Gastroesophageal sphincter (tissue), 4 donors: ENCODE data around the gene PPP1R10. TPM values are rescaled to one million over a fixed set of nuclear protein-coding genes. Genes with fewer than 3 reads are reported as not detected.
"Not testable (repeated sequence)": the region's sequence is repeated elsewhere in the genome, so short reads cannot be mapped to it uniquely, and the experiment has no call there.

Source experiments
- ATAC-seq: fragments of 150-250 bp; one replicate; pipeline ENCODE4 v1.9.1; 2016; ENCODE audit warnings: mild to moderate bottlenecking, moderate library complexity
- H3K27ac ChIP-seq, 4 donors: fragments of 200-600 bp; sonication (generic) in 3 of 4; 1 replicate in 3 of 4; 2 replicates in 1 of 4; pipeline ENCODE4 v1.5.1; 2016 to 2019
- H3K27me3 ChIP-seq: fragments of 200-600 bp; sonication (generic); one replicate; pipeline ENCODE4 v1.5.1; 2019
- H3K36me3 ChIP-seq, 2 donors: fragments of 200-600 bp; sonication (generic); one replicate each; pipeline ENCODE4 v1.5.1; 2019; ENCODE audit warnings: control low read depth in 1 of 2
- H3K4me1 ChIP-seq, 3 donors: fragments of 200-600 bp; sonication (generic); 1 replicate in 2 of 3; 2 replicates in 1 of 3; pipeline ENCODE4 v1.5.1; 2016 to 2019; ENCODE audit warnings: control low read depth in 2 of 3
- H3K4me3 ChIP-seq, 2 donors: fragments of 200-600 bp; sonication (generic); one replicate each; pipeline ENCODE4 v1.5.1; 2019; ENCODE audit warnings: mild to moderate bottlenecking in 1 of 2, moderate library complexity in 1 of 2
- H3K9me3 ChIP-seq, 3 donors: fragments of 200-600 bp; sonication (generic); one replicate each; pipeline ENCODE4 v1.5.1; 2017 to 2019; ENCODE audit warnings: control low read depth in 2 of 3
- EP300 ChIP-seq: sonication (generic); formaldehyde crosslinking; IDR thresholded peaks from one replicate; pipeline ENCODE4 v1.6.1; 2017; ENCODE audit warnings: antibody characterized with exemption, mild to moderate bottlenecking
- POLR2A ChIP-seq, 2 donors: fragments of 450-650 bp; IDR thresholded peaks; one replicate each; pipeline ENCODE4 v1.6.1; 2017; ENCODE audit warnings: antibody characterized with exemption in 2 of 2, mild to moderate bottlenecking in 2 of 2, moderate library complexity in 1 of 2
- POLR2AphosphoS5 ChIP-seq: sonication (generic); formaldehyde crosslinking; IDR thresholded peaks from one replicate; pipeline ENCODE4 v1.6.1; 2017; ENCODE audit warnings: antibody characterized with exemption
- WGBS, 2 donors: methylation state at CpG; one replicate each; pipeline ENCODE4 v1.1.5; 2018; ENCODE audit warnings: low coverage in 1 of 2; 5-methylcytosine and 5-hydroxymethylcytosine counted together
- total RNA-seq, 4 donors: library from RNA; depleted of rRNA; stranded (reverse); fragments of >200 nt; gene quantifications; one replicate each; pipeline ENCODE4 v1.1.0, GENCODE V29; 2016
- TF ChIP-seq, protein P1 (sequence below), 4 experiments: fragments of 200-600 bp in 2 of 4; fragments of 450-650 bp in 2 of 4; sonication (generic) in 1 of 4; IDR thresholded peaks; one replicate each; pipeline ENCODE4 v1.5.1; 2017 to 2019; ENCODE audit warnings: antibody characterized with exemption in 4 of 4, mild to moderate bottlenecking in 2 of 4, moderate library complexity in 2 of 4

Gene PPP1R10
- total RNA-seq, 4 donors from 2014 or later = 26.7 to 50.4 (median 37.9) TPM

DNA sequence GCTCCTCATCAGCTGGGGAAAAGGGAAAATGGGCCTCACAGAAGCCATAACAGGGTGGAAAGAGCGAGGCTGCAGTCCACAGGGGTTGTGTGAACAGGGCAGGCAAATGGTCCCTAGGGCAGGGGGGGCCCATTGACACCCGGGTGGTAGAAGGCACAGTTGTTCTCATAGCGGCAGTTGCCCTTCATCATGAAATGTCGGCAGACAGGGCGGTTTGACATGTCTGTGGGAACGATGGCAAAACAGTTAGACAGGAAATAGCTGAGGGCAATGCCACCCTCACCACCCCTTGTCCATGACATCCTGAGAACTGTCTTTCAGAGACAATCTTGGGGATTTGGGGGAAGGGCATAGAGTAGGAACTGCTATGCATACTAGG lies 15.6 kb downstream of the PPP1R10 start:
- Histone ChIP-seq H3K9me3 (no peaks in the 10 kb centered on the region), H3K4me1 (peaks cover 0 to 12% (median 0%) of the 10 kb centered on the region in 3 donors), H3K4me3 (no peak overlapping the region), H3K27ac (no peak overlapping the region), H3K36me3 (peaks cover 10 to 68% of the 10 kb centered on the region in 2 donors), H3K27me3 (no peaks in the 10 kb centered on the region)
- ATAC-seq = no peak
- 56 to 64% methylated on average over 3 to 6 of the region's 6 CpGs for WGBS, 2 donors
- TF ChIP-seq POLR2A (IDR thresholded peaks at IDR 0.05) (no peak), POLR2AphosphoS5 (no peak), EP300 (no peak)
- TF ChIP-seq, protein P1, sequence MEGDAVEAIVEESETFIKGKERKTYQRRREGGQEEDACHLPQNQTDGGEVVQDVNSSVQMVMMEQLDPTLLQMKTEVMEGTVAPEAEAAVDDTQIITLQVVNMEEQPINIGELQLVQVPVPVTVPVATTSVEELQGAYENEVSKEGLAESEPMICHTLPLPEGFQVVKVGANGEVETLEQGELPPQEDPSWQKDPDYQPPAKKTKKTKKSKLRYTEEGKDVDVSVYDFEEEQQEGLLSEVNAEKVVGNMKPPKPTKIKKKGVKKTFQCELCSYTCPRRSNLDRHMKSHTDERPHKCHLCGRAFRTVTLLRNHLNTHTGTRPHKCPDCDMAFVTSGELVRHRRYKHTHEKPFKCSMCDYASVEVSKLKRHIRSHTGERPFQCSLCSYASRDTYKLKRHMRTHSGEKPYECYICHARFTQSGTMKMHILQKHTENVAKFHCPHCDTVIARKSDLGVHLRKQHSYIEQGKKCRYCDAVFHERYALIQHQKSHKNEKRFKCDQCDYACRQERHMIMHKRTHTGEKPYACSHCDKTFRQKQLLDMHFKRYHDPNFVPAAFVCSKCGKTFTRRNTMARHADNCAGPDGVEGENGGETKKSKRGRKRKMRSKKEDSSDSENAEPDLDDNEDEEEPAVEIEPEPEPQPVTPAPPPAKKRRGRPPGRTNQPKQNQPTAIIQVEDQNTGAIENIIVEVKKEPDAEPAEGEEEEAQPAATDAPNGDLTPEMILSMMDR (IDR thresholded peaks at IDR 0.05) = no peak

DNA sequence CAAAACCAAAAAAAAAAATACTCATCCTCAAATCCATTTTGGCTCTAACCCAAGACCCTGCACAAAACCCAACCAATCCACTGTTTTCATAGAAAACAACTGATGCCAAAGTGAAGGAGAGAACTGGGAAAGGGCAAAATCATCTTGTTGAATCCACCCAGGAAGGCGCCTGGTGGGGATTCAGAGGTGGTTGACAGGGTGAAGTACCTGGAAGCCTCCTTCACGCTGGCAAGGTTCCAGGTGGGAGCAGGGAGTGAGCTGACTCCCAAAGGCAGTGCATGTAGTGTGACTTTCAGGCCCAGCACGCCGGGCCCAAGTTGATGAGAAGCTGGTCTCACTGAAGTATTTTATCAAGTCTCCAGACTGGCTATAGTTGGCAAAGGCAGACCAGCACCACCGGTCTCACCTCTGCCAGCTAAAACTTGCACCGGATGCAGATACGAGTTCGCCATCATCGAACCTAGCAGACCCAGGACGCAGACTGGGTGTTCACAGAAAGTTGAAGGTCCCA lies 16.5 kb downstream of the PPP1R10 start:
- peak in 1 of 2 donors; percentile 11 for TF ChIP-seq POLR2A (IDR thresholded peaks at IDR 0.05)
- no peak for TF ChIP-seq EP300
- Histone ChIP-seq H3K27ac (peak overlapping the region in 1 of 4 donors; percentile 4), H3K4me3 (no peak overlapping the region), H3K36me3 (peaks cover 10 to 58% of the 10 kb centered on the region in 2 donors), H3K4me1 (peaks cover 0 to 12% (median 0%) of the 10 kb centered on the region in 3 donors), H3K27me3 (no peaks in the 10 kb centered on the region), H3K9me3 (no peaks in the 10 kb centered on the region)
- no peak for ATAC-seq
- 7 to 55% methylated on average over 2 to 5 of the region's 10 CpGs for WGBS, 2 donors

DNA sequence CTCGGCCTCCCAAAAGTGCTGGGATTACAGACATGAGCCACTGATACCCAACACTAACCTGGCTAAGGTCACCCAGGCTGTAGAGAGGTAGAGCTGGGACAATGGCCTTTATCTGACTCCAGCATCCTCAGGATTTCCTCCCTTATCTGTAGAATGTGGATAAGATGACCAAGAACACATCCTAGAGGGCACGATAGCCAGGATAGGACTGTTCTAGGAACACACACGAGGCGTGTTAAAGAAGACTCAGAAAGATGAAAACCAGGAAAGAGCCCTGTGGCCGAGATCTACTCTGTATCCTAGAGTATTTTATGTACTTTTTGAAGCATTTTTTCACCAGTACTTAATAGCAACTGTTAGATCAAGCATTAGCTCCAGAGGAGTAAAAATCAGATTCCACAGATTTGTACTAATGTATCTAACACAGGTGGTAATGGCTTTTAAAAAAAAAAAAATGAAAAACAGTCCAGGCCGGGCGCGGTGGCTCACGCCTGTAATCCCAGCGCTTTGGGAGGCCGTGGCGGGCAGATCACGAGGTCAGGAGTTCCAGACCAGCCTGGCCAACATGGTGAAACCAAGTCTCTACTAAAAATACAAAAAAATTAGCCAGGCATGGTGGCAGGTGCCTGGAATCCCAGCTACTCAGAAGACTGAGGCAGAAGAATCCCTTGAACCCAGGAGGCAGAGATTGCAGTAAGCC lies 17.3 kb downstream of the PPP1R10 start:
- Histone ChIP-seq H3K4me3 (no peak overlapping the region), H3K36me3 (peaks cover 4 to 54% of the 10 kb centered on the region in 2 donors), H3K27ac (no peak overlapping the region), H3K4me1 (peaks cover 0 to 12% (median 0%) of the 10 kb centered on the region in 3 donors), H3K27me3 (no peaks in the 10 kb centered on the region), H3K9me3 (no peaks in the 10 kb centered on the region)
- ATAC-seq = no peak
- TF ChIP-seq POLR2AphosphoS5 = peak; percentile 14
- TF ChIP-seq EP300 = no peak
- TF ChIP-seq POLR2A (IDR thresholded peaks at IDR 0.05) = no peak
- WGBS, 2 donors = 78 to 80% methylated on average over 11 to 12 of the region's 13 CpGs

DNA sequence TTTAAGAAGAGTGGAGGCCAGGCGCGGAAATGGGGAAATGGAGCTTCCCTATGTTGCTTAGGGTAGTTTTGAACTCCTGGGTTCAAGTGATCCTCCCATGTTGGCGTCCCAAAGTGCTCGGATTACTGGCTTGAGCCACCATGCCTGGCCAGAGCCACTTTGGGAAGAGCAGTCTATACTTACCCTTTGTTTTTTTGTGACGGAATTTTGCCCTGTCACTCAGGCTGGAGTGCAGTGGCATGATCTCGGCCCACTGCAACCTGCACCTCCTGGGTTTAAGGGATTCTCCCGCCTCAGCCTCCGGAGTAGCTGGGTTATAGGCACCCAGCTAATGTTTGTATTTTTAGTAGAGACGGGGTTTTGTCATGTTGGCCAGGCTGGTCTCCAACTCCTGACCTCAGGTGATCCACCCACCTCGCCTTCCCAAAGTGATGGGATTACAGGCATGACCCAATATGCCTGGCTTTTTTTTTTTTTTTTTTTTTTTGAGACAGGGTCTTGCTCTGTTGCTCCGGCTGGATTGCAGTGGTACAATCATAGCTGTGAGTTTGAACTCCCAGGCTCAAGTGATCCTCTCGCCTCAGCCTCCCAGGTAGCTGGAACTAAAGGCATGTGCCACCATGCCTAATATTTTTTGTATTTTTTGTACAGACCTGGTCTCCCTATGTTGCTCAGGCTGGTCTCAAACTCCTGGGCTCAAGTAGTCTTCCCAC lies 18.0 kb downstream of the PPP1R10 start:
- TF ChIP-seq EP300 (no peak), POLR2AphosphoS5 (peak; percentile 14)
- H3K4me1 ChIP-seq = peaks cover 0 to 12% (median 0%) of the 10 kb centered on the region in 3 donors
- peaks cover 0 to 54% of the 10 kb centered on the region in 2 donors for H3K36me3 ChIP-seq
- H3K27me3 ChIP-seq = no peaks in the 10 kb centered on the region
- H3K9me3 ChIP-seq = no peaks in the 10 kb centered on the region
- 37 to 62% methylated on average over 2 to 9 of the region's 12 CpGs for WGBS, 2 donors
- no peak overlapping the region for H3K4me3 ChIP-seq
- ATAC-seq = no peak
- H3K27ac ChIP-seq = no peak overlapping the region

DNA sequence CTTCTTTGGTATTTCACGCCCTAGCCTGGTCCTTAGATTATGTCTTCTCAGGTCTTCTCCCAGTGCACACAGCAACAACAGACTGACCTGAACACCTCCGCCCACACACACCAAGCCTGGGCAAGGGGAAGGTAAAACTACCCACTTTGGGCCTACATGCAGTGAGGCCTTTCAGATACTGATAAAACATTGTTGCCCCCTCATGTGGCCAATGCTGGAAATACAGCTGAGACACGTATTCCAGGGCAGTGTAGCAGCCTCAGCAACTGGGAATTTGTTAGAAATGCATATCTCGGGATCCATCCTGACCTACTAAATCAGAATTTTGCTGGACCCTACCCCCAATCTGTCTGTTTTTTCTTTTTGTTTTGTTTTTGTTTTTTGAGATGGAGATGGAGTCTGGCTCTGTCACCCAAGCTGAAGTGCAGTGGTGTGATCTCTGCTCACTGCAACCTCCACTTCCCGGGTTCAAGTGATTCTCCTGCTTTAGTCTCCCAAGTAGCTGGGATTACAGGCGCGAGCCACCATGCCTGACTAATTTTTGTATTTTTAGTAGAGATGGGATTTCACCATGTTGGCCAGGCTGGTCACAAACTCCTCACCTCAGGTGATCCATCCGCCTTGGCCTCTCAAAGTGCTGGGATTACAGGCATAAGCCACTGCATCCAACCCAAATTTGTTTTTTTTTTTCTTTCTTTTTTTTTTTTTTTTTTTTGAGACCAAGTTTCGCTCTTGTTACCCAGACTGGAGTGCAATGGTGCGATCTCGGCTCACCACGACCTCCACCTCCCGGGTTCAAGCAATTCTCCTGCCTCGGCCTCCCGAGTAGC lies 19.5 kb downstream of the PPP1R10 start:
- Histone ChIP-seq H3K36me3 (peaks cover 0 to 53% of the 10 kb centered on the region in 2 donors), H3K27ac (peak overlapping the region in 1 of 4 donors; percentile 11), H3K4me1 (peaks cover 0 to 12% (median 0%) of the 10 kb centered on the region in 3 donors)
- not testable (repeated sequence) for H3K27me3 ChIP-seq, H3K9me3 ChIP-seq, H3K4me3 ChIP-seq
- TF ChIP-seq, protein P1 (IDR thresholded peaks at IDR 0.05) = peak; percentile 68 to 81 (median 79)
- peak; percentile 13 for TF ChIP-seq POLR2AphosphoS5
- WGBS, 2 donors = 71 to 78% methylated on average over 3 to 15 of the region's 15 CpGs
- ATAC-seq = peak; percentile 82

DNA sequence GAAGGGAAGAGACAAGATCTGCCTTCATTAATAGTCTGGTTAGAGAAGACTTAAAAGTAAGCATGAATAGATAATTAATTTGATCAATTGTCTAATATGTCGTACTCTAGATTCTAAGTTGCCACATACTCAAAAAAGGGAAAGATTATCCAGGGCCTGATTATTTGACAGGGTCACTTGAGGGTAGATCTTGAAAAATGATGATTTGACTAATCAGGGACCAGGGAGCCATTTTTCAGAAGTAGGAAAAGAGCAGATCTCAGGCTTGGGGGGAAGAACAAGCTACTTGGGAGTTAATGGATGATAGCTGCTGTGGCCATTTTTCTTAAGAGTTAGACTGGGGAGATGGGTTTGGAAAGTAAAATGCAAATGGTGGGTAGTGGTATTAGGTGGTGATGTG lies 24.8 kb downstream of the PPP1R10 start:
- WGBS, 2 donors = 89 to 100% methylated on average over 1 of the region's 1 CpG
- Histone ChIP-seq H3K27ac (no peak overlapping the region), H3K4me1 (peaks cover 0 to 9% (median 0%) of the 10 kb centered on the region in 3 donors), H3K27me3 (no peaks in the 10 kb centered on the region), H3K4me3 (no peak overlapping the region), H3K36me3 (peaks cover 0 to 82% of the 10 kb centered on the region in 2 donors), H3K9me3 (no peaks in the 10 kb centered on the region)
- ATAC-seq = no peak
- TF ChIP-seq POLR2A (IDR thresholded peaks at IDR 0.05) (no peak), POLR2AphosphoS5 (no peak), EP300 (no peak)
- TF ChIP-seq, protein P1 (IDR thresholded peaks at IDR 0.05) = no peak
